NCI-H187 (cell line): ENCODE measurements around the gene REM2.
"Not testable (repeated sequence)": the region's sequence is repeated elsewhere in the genome, so short reads cannot be mapped to it uniquely, and the experiment has no call there.

ENCODE experiments used
- DNase-seq, 2 experiments: peaks; one replicate each; lab custom pipeline; 2025; lab: John Stamatoyannopoulos, UW

Gene REM2

DNA sequence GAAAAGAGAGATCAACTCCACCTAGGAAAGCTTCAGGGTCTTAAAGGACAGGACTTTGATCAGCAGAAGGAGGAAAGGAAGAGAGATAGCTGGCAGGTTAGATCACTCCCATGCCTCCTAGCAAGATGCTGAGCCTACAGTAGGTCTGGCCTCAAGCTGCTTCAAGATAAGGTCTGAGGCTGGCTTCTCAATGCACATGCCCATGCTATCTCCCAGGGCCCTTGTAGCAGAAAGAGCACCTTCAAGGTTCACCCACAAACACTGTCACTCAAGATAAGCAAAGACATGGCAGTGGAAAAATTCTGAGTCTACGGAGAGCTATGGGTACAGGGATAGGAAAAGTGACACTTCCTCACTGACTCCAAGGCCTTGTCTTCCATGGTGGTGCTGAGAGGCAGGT, 14.3 kb downstream of the REM2 start:
- DNase-seq: no peak

DNA sequence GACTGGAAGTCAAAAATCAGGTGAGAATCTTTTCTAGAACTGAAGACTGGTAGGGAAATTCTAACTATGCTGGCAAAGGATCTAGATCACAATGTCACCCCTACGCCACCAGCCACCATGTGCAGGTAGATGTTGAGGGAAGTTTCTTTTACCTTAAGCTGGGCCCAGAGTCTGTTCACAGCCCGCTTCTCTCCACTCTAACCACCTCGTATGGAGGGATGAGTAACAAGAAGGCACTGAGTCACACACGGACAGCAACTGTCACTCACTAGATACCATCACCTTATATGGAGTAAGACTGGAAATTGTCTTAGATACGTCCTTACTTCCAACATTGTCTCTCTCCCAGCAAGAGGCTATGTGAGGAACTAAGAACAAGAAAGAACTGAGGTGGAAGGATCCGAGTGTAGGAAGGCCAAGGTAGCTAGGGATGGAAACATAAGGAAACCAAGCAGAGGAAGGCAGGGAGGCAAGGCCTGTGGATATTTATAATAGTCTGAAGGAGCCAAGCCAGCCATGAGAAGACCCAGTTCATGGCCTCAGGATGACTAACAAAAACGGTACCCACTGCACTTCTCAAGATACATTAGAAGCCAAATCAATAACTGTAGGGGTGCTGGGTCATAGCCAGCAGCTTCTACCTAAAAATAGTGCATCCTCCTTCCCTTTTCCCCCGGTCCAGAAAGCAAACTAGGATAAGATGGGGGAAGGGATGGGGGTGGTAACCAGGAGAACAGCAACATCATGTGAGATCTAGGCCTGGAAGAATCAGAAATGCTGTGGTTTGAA, 15.5 kb downstream of the REM2 start:
- no peak for DNase-seq

DNA sequence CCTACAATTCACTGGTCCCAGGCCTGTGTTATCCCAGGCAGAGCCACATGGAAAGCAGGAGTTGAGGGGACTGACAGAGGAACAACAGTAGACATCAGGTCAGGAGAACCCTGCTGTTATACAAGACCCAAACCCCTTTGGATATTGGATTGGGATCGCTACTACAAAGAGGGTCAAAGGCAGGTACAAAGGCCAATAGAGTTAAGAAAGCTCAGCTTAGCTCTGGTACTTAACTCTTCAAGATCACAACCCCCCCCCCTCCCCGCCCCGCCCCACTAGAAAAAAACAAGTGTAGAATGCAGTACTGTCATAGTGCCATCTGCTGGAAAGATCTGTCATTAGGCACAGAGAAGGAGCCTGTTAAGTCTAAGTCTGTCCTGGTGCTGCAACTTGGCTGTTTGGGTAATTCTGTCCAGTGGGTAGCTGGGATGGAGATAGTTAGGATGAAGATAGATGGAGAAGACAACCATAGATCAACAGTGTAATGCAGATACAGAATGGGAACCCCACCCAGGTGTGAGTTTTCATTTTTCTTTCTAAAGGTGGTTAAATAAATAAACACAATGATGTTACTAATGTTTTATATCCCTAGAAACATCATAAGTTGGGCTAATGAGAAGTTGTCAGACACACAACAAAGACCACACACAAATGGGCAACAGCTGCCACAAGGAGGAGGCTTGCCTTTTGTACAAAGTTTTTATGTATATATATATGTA, 17.2 kb downstream of the REM2 start:
- peak in 1 of 2 experiments; percentile 14 for DNase-seq

DNA sequence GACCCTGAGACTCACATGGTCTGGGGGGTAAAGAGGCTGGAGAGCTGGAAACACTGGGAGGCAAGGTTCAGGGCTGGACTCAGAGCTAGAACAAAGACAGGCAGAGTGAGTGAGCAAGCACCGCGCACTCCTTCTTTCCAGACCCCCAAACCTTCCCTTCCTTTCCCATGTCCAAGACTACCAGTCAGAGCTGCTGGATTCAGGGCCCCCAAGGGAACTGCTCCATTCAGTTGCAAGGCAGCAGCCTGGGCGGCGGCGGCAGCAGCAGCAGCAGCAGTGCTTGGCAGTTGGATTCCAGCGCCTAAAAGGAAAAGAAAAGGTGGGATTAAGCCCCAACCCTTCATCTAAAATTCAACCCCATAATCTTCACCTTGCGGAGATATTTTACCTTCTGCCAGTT, 18.8 kb downstream of the REM2 start:
- DNase-seq: no peak

DNA sequence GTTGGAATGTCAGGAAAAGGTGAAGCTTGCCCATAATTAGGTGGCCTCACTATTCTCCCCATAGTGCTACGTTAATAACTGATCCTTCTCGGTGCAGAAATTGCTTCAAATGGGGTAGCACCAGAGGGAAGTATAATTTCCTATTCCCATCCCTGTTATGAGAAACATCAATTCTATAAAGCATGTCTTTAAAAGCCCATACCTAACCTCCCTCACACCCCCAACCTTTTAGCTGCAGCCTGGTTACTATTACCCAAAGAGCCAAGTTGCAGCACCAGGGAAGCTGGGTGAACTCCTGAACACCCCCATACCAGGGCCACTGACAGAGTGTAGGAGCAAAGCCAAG, 20.7 kb downstream of the REM2 start:
- DNase-seq: no peak

DNA sequence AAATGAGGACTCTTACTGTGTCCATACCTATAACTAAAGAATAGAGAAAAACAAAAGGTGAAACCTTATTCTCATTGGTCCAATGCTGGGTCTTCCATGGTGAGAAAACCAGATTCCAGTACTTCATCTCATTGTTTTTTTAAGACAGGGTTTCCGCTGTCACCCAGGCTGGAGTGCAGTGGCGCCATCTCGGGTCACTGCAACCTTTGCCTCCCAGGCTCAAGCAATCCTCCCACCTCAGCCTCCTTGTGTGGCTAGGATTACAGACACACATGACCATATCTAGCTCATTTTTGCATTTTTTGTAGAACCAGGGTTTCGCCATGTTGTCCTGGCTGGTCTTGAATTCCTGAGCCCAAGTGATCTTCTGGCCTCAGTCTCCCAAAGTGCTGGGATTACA, 22.6 kb downstream of the REM2 start:
- no peak for DNase-seq

DNA sequence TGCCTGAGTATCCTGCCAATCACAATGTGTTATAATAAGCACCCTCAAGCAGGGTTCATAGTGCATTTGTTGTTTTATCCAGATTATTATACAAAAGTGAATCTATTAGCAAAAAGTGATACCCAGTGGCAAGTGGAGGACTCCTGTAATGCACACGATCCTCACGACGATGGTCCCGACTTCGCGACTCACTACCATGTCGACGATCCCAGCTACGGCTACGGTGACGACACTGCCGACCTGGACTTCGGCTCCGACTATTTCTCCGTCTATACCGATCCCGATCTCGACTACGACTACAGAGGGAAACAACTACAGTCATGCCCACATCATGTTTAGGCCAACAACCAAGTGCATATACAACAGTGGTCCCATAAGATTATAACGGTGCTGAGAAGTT, 23.1 kb downstream of the REM2 start:
- DNase-seq: no peak

DNA sequence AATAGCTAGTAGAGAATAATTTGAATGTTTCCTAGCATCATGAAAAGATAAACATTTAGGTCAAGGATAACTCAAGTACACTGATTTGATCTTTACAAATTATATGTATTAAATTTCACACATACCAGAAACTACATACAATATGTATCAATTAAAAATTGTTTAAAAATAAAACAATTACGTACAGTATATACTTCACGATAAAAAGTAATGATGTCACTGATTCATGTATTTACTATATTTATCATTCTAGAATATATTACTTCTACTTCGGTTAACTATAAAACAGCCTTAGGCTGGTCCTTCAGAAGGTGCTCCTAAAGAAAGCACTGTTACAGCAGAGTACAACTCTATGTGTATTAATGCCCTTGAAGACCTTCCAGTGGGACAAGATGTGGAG, 24.4 kb downstream of the REM2 start:
- DNase-seq: no peak

DNA sequence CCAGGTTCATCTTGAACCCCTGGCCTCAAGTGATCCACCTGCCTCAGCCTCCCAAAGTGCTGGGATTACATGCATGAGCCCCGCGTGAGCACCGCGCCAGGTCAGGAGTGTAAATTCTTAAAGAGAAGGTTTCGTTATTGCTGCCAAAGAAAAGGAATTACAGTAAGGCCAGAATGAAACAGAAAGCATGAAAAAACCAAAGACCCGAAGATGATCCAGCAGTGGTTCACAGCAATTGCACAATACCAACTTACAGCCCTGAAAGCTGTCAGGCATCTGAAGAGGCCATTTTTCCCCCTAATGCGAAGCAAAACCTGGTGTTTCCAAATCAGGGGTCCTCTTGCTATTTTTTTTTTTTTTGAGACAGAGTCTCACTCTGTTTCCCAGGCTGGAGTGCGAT, 25.6 kb downstream of the REM2 start:
- DNase-seq: no peak

DNA sequence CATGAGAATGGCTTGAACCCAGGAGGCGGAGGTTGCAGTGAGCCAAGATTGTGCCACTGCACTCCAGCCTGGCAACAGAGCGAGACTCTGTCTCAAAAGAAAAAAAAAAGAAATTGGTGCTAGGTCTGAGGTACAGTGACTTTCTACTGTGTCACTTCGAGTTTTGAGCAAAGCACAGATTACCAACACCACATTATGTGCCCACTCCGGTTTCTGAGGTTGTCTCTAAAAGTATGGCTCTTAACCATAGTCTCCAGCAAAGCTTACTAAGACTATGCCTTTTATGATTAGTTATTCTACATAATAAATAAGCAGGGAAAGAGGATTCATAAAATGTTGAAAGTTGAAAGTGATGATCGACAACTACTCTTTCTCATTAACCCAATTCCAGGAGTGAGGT, 27.9 kb downstream of the REM2 start:
- DNase-seq: no peak

DNA sequence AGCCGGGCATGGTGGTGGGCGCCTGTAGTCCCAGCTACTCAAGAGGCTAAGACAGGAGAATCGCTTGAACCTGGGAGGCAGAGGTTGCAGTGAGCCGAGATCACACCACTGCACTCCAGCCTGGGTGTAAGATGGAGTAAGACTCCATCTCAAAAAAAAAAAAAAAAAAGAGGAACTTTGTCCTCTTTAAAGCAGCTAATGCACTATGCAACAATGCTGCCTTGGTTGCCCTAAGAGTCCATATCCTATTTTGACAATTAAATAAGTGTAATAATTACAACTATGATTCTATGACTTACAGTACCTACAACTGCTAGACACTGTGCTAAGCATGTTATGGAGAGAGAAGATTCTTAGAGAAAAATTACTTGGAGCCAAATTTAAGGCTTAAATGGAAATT, 31.8 kb downstream of the REM2 start:
- not testable (repeated sequence) for DNase-seq

DNA sequence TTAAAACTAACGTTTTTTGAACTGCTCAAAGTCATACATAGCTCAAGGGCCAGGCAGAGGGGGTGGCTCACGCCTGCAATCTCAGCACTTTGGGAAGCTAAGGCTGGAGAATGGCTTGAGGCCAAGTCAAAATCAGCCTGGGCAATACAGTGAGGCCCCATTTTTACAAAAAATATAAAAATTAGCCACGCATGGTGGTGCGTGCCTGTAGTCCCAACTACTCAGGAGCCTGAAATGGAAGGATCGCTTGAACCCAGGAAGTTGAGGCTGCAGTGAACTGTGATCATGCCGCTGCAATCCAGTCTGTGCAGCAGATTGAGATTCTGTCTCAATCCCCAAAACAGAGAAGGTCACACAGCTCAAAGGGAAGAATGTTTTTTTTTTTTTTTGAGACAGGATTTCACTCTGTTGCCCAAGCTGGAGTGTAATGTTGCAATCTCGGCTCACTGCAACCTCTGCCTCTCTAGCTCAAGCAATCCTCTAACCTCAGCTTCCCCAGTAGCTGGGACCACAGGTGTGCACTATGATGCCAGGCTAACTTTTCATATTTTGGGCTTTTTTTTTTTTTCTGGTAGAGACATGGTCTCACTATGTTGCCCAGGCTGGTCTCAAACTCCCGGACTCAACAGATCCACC, 33.0 kb downstream of the REM2 start:
- DNase-seq: no peak

DNA sequence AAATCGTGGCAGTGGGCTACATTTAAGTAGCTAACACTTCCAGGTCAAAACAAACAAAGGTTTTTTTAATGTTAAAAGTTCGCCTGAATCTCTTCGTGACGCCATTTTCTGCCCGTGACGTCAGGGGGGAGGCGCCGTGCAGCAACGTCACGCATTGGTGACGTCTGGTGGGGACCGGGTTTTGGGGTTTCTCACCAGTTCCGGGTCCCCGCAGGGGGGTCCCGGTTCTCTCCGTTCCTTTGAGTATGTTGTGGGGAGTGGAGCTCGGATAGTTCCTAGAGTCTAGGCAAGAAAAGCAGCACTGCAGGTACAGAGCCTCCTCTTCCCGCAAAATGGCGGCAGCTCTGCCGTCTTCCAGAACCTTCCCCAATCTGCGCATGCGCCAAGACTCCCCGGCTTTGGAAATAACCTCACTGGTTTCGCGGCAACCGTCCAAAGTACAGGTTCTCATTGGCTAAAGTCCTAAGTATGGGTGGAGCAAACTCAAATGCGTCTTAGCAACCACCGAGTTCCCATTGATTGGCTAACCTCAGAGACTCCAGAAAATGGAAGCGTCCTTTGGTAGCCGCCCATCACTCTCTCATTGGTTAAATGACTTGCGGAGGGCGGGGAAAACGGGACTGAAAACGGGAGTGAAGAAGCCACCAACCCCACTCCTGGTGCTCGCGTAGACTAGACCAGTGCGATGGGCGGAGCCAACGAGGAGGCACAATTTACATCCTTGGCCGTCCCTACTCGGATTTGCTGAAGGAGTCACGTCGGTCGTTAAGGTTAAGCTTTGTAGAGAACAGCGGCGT, 36.0 kb downstream of the REM2 start, which contains the start of gene RBM23:
RBM23 (minus strand) TSS at position 346 of the 797 bp plus-strand sequence.
- peak; percentile 99 to 100 for DNase-seq

DNA sequence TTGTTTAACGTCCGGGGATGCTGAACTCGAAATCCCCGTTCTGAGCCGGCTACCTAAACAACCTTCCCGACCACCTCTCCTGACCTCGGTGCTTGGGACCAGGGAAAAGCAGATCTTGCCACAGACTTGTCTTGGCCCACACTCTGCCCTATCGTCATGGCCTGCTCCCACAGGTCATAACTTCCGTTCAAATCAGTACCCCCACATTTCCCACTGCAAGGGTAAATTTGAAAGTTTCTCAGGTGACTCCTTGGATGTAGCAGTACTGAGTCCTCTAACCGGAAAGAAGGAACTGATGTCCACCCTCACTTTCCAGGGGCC, 36.5 kb downstream of the REM2 start:
- no peak for DNase-seq

DNA sequence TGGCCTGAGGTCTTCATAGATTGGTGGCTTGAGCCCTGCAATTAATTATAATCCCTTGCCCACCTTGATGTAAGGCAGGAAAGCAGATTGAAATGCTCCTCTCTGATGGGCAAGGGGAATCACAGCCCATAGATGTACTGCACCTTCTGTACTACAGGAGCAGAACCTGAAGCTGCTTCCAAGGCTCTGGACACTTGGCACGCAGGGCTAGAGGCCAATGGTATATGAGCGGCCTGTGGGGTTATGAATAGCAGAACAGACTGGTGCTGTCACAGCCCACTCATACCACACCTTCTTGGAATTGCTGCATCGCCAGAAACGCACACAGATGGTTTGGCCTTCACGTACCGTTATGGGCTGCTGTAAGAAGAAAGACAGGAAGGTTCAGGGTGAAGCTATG, 37.7 kb downstream of the REM2 start:
- no peak for DNase-seq

DNA sequence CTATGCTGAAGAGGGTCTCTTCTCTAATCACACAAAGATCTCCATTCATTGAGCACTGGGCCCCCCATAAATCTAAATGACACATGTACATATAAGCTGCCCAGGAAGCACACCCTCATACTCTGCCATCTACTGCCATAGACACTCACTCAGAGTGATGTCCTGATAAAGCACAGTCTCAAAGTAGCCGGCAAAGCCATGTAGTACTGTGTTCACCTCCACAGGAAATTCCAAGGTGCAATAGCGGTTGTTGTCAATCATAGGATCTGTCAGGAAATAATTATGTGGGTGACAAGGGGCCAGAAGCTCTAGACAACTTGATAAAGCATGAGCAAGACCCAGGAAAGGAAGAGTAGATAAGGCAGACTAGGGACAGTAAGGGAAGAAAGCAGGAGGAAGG, 39.3 kb downstream of the REM2 start:
- no peak for DNase-seq

DNA sequence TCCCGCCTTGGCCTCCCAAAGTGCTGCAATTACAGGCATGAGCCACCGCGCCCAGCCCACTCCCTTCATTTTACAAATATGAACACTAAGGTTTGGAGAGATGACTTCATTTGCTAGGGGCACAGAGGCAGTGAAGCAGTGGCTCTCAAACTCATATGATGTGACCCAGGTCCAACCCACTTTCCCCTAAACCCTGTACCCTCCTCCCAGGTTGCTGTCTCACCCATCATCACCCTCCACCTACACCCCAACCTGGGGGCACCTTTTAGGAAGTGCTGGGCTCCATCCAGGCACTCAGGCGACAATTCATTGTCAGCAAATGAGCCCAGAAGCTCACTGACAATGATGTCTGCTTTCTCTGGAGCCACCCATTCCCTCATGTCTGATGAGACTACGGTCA, 40.7 kb downstream of the REM2 start:
- DNase-seq: no peak

DNA sequence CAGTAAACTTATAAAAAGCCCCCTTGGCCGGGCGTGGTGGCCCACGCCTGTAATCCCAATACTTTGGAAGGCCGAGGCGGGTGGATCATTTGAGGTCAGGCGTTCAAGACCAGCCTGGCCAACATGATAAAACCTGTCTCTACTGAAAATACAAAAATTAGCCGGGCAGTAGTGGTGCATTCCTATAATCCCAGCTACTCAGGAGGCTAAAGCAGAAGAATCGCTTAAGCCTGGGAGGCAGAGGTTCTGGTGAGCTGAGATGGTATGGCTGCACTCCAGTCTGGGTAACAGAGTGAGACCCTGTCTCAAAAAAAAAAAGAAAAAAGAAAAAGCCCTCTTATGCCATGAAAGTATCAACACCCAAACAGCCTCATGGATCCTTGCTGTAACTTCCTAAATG, 42.5 kb downstream of the REM2 start:
- DNase-seq: no peak

DNA sequence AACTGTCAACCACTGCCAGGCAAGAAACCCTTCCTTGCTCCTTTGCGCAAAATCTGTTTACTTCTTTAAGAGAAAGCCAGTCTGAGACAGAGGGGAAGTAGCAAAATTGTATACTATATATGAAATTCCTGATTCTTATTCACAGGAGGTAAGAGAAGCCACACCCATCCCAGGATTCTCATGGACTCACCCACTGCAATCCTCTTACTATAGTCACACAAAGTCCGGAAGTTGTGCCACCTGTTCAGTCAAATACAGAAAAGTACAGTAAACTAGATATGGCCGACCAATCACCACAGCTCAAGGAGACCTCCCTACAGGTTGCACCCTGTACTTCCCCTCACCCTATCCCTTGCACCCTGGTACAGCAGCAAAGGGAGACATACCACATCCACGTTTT, 43.3 kb downstream of the REM2 start:
- DNase-seq: no peak

DNA sequence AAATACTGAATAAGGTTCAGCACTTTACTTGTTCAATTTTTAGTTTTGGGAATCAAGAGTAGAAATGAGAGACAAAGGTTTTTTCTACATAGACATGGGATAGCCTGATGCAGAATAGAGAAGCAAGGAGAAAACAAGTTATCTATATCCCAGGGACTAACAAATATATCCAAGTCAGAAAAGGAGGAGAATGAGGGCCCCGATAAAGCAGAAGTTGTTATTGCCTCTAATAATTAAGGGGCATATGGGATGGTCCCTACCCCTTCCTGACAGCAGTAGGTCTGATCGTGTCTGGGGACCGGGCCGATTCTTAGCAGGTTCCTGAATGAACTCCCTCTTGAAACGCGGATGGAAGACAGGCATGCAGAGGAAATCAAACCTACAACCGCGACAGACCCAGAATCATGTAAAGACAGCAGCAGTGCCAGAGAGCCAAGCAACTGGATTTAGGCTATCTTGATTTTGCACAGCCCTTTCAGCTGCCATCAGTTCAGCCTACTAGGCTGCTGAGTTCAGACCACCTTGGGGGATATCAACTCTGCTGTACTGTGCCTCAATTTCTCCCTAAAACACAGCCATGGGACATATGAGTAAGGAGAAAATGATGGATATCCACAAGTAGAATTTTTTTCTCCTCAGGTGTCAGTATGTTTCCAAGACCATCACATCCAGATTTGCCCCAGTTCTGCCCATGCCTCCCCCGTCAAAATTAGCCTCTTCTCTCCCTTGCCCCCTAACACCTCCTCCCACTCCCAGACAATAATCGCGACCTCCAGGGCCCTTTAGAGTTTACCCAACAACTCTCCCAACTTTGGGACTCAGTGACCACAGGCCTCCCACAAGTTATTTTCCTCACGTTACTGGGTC, 45.4 kb downstream of the REM2 start:
- DNase-seq: no peak

DNA sequence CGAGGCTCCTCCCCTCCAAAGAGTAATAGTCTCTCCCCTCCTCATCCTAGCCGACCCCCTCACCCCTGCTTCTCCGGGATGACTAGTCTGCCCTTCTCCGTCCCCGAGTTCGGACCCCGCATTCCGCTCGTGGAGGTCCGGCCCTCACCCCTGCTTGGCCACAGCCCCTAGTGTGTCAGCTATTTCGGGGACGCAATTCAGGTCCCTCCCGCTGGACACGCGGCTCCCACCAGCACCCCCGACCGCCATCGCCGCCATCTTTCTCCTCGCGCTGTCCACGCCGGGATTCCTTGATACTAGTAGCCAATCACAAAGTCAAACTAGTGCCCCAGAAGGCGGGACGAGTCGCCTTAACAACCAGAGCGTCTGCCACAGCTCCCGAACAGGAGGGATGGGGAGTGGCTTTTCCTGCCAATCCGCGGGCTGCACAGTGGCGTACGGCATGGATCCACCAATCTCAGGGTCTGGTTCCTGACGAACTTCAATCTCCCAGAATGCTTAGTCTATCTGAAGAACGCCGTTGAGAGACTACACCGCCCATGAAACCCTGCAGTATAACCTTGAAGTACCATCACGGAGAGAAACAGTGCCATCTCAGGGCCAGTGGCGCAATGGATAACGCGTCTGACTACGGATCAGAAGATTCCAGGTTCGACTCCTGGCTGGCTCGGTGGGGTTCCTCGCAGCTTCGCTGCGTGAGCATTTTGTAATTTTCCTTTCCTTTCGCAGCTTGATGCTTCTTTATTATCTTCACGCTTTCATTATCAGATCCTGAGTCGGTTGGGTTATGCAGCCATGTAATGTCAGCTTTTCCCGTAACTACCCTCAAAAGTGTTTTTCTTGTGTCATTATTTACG, 46.3 kb downstream of the REM2 start, which contains the start of gene PRMT5:
PRMT5 (minus strand) TSS at position 273 of the 857 bp plus-strand sequence; CDS start at position 258, 15 bp downstream.
- DNase-seq: peak; percentile 99 to 100
